GM12875 (cell line): ENCODE data around the gene ELMO1.

Experiments used
- H3K4me3 ChIP-seq: one replicate; pipeline ENCODE4 v1.5.1; 2011; ENCODE audit warnings: low read depth, low read length, control low read depth
- CTCF ChIP-seq: IDR thresholded peaks from 2 replicates; pipeline ENCODE4 v1.5.1; 2011; ENCODE audit warnings: low read depth, mild to moderate bottlenecking, control low read depth, inconsistent platforms, low read length, moderate library complexity, borderline replicate concordance; ENCODE audit not compliant: insufficient read depth

The ELMO1 gene

DNA sequence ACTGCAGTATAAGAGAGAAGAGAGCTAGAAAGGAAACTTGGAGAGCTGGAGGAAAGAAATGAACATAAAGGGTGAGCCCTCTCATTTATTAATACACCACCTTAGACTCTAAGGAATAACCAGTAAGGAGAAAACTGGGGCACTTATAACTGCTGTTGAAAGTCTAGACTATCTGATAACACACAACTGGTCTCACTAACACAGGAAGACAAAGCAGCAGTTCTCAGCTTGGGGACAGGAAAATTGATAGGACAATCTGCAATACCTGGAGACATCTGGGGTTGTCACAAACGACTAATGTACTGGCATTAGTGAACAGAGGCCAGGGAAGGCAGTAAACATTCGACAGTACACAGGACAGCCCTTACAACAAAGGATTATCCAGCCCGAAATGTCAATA, 6.8 kb downstream of the ELMO1 start:
- no peak overlapping the region for H3K4me3 ChIP-seq
- no peak for TF ChIP-seq CTCF

- no peak for TF ChIP-seq CTCF
- no peak overlapping the region for H3K4me3 ChIP-seq
Measured at GRCh38 chr7:37441386-37441760, 7.3 kb downstream of the ELMO1 start.

DNA sequence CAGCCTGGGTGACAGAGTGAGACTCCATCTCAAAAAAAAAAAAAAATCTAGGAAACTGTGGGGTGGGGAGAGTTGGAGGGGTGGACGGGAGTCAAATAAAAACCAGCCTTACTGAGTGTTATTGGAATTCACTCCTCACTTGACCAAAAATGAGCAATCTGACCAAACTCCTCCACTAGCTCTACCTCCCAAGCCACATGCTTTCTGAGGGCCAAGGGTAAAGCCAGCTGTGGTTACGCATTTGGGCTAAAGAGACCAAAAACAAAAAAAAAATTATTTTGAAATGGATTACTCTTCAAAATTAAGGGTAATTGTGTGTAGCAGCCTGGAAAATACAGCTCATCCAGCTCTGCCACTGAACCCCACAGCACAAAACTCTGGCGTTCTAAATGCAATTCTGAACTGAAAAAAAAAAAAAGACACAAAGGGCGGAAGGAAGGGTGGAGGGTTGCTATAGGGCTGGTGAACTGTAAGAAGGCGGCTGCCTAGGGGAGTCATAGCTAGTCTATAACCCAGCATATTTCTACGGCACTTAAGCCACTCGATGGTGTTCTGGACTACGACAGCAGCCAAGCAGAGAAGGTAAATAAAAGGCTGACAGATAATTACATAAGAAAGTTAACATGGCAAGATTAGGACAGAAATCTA, 7.8 kb downstream of the ELMO1 start:
- no peak for TF ChIP-seq CTCF
- H3K4me3 ChIP-seq = no peak overlapping the region

- no peak for TF ChIP-seq CTCF
- no peak overlapping the region for H3K4me3 ChIP-seq
Measured at GRCh38 chr7:37439653-37440026, 9.0 kb downstream of the ELMO1 start.

DNA sequence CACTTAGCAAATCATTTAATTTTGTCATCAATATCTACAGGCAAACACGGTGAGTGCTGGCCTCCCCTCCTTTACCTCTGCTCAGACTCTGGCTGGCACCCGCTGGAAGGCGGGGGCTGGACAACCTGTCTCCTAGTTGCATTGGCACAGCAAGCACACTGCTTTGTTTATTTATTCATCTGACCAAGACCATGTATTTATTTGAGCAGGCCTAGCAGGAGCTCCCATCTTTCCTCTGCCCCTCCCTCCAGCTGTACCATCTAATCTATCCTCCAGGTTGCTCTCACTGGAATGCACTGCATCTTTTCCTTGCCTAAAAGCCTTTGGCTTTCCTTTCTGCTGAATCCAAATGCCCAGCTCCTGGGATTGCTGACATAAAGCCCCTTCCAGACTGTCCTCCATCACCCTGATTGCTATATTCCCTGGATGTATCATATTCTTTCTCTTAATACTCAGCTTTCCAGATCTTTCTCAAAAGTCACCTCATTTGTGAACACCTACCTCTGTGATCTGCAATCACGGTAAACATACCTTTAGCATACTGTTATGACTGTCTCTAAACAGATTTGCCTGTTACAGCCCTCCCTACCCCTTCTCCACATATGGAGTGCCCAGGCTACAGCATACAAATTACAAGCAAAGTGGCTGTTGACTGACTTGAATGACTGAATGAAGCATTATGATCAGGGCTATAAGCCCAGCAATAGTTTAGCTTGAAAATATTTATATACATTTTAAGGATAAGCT, 9.6 kb downstream of the ELMO1 start:
- no peak overlapping the region for H3K4me3 ChIP-seq
- no peak for TF ChIP-seq CTCF

DNA sequence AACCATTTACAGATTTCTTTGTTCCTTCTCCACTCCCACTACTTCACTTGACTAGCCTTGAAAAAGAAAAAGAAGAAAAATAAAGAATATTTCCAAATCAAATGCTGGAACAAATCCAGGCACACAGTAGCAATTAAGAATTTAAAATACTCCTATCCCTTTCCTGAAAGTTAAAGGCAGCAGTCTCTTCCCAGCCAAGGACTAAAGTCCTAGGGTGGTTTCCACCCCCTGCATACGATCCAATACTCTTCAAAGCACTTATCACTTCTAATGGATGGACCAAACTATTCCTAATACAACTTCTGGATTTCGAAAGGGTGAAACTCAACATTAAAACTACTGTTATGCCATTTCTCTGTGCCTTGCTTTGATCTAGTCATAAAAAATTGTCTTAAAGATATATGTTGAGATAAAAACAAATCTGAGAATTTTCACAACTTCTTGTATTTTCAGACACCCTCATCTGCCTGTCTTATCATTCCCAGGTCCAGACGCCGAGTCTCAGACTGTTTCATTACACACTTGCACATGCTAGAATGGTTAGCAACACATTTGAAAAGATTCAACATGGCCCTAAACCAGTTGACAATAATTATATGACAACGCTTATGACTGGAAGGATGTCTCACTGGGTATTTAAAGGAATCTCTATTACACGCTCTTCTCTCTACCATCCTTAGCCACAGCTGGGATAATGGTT, 13.4 kb downstream of the ELMO1 start:
- H3K4me3 ChIP-seq = no peak overlapping the region
- no peak for TF ChIP-seq CTCF
